ENCODE results near the gene MED1. TPM values are rescaled to one million over a fixed set of nuclear protein-coding genes. Genes with fewer than 3 reads are reported as not detected.
"Not testable (repeated sequence)": the region's sequence is repeated elsewhere in the genome, so short reads cannot be mapped to it uniquely, and the experiment has no call there.

Gene MED1
- polyA plus RNA-seq, 2 donors = 5.0 to 6.8 TPM

- H3K4me1 ChIP-seq (ENCODE audit: control insufficient read depth in 2 of 2, insufficient read depth in 2 of 2, low read length in 1 of 2) = no peaks in the 10 kb centered on the region
- no peak overlapping the region for H3K4me3 ChIP-seq (ENCODE audit: low read depth in 1 of 2, low read length in 2 of 2)
- WGBS, 2 donors = 90 to 94% methylated on average over 7 of the region's 7 CpGs
- peaks cover 7 to 10% of the 10 kb centered on the region in 2 donors for H3K36me3 ChIP-seq (ENCODE audit: control insufficient read depth in 2 of 2, insufficient read depth in 2 of 2, low read length in 1 of 2)
- H3K27ac ChIP-seq (ENCODE audit: low read depth in 2 of 2, low read length in 1 of 2) = no peak overlapping the region
- H3K27me3 ChIP-seq (ENCODE audit: control insufficient read depth in 1 of 2, insufficient read depth in 2 of 2, low read length in 2 of 2) = no peaks in the 10 kb centered on the region
- no peaks in the 10 kb centered on the region for H3K9me3 ChIP-seq (ENCODE audit: control insufficient read depth in 2 of 2, insufficient read depth in 1 of 2, low read depth in 1 of 2, low read length in 1 of 2)
These were observed 22.2 kb upstream of the MED1 start for GRCh38 chr17:39473310-39473709.

GRCh38 chr17:39468610-39469009 is 17.5 kb upstream of the MED1 start:
- H3K4me3 ChIP-seq (ENCODE audit: low read depth in 1 of 2, low read length in 2 of 2); H3K4me1 ChIP-seq (ENCODE audit: control insufficient read depth in 2 of 2, insufficient read depth in 2 of 2, low read length in 1 of 2); H3K9me3 ChIP-seq (ENCODE audit: control insufficient read depth in 2 of 2, insufficient read depth in 1 of 2, low read depth in 1 of 2, low read length in 1 of 2); H3K27ac ChIP-seq (ENCODE audit: low read depth in 2 of 2, low read length in 1 of 2); H3K36me3 ChIP-seq (ENCODE audit: control insufficient read depth in 2 of 2, insufficient read depth in 2 of 2, low read length in 1 of 2); H3K27me3 ChIP-seq (ENCODE audit: control insufficient read depth in 1 of 2, insufficient read depth in 2 of 2, low read length in 2 of 2): not testable (repeated sequence)
- WGBS, 2 donors = 97% methylated on average over 11 of the region's 11 CpGs

GRCh38 chr17:39464639-39465181 is 13.6 kb upstream of the MED1 start:
- peak overlapping the region in 1 of 2 donors; percentile 76 for H3K4me3 ChIP-seq (ENCODE audit: low read depth in 1 of 2, low read length in 2 of 2)
- H3K9me3 ChIP-seq (ENCODE audit: control insufficient read depth in 2 of 2, insufficient read depth in 1 of 2, low read depth in 1 of 2, low read length in 1 of 2); H3K27me3 ChIP-seq (ENCODE audit: control insufficient read depth in 1 of 2, insufficient read depth in 2 of 2, low read length in 2 of 2); H3K27ac ChIP-seq (ENCODE audit: low read depth in 2 of 2, low read length in 1 of 2); H3K4me1 ChIP-seq (ENCODE audit: control insufficient read depth in 2 of 2, insufficient read depth in 2 of 2, low read length in 1 of 2); H3K36me3 ChIP-seq (ENCODE audit: control insufficient read depth in 2 of 2, insufficient read depth in 2 of 2, low read length in 1 of 2): not testable (repeated sequence)
- 70 to 79% methylated on average over 11 of the region's 11 CpGs for WGBS, 2 donors

- Histone ChIP-seq H3K4me1 (ENCODE audit: control insufficient read depth in 2 of 2, insufficient read depth in 2 of 2, low read length in 1 of 2) (no peaks in the 10 kb centered on the region), H3K27ac (ENCODE audit: low read depth in 2 of 2, low read length in 1 of 2) (peak overlapping the region in 1 of 2 donors; percentile 100)
- WGBS, 2 donors = 1% methylated on average over 28 of the region's 28 CpGs
These were observed 11.7 kb upstream of the MED1 start for GRCh38 chr17:39462631-39463375.

GRCh38 chr17:39461926-39462569 is 11.0 kb upstream of the MED1 start:
- Histone ChIP-seq H3K27me3 (ENCODE audit: control insufficient read depth in 1 of 2, insufficient read depth in 2 of 2, low read length in 2 of 2) (no peaks in the 10 kb centered on the region), H3K4me1 (ENCODE audit: control insufficient read depth in 2 of 2, insufficient read depth in 2 of 2, low read length in 1 of 2) (no peaks in the 10 kb centered on the region), H3K36me3 (ENCODE audit: control insufficient read depth in 2 of 2, insufficient read depth in 2 of 2, low read length in 1 of 2) (no peaks in the 10 kb centered on the region), H3K4me3 (ENCODE audit: low read depth in 1 of 2, low read length in 2 of 2) (peak overlapping the region; percentile 75 to 76), H3K27ac (ENCODE audit: low read depth in 2 of 2, low read length in 1 of 2) (peak overlapping the region; percentile 98 to 100), H3K9me3 (ENCODE audit: control insufficient read depth in 2 of 2, insufficient read depth in 1 of 2, low read depth in 1 of 2, low read length in 1 of 2) (no peaks in the 10 kb centered on the region)
- 0 to 1% methylated on average over 34 of the region's 34 CpGs for WGBS, 2 donors

More at GRCh38 chr17:39462631-39463375, 11.7 kb upstream of the MED1 start:
- no peaks in the 10 kb centered on the region for H3K36me3 ChIP-seq (ENCODE audit: control insufficient read depth in 2 of 2, insufficient read depth in 2 of 2, low read length in 1 of 2)
- H3K4me3 ChIP-seq (ENCODE audit: low read depth in 1 of 2, low read length in 2 of 2) = peak overlapping the region; percentile 75 to 76
- no peaks in the 10 kb centered on the region for H3K27me3 ChIP-seq (ENCODE audit: control insufficient read depth in 1 of 2, insufficient read depth in 2 of 2, low read length in 2 of 2)
- H3K9me3 ChIP-seq (ENCODE audit: control insufficient read depth in 2 of 2, insufficient read depth in 1 of 2, low read depth in 1 of 2, low read length in 1 of 2) = no peaks in the 10 kb centered on the region

- no peaks in the 10 kb centered on the region for H3K27me3 ChIP-seq (ENCODE audit: control insufficient read depth in 1 of 2, insufficient read depth in 2 of 2, low read length in 2 of 2)
- H3K4me3 ChIP-seq (ENCODE audit: low read depth in 1 of 2, low read length in 2 of 2) = peak within 1 kb of the TSS; percentile 75 to 76
- no peaks in the 10 kb centered on the region for H3K9me3 ChIP-seq (ENCODE audit: control insufficient read depth in 2 of 2, insufficient read depth in 1 of 2, low read depth in 1 of 2, low read length in 1 of 2)
- peak within 1 kb of the TSS; percentile 98 to 100 for H3K27ac ChIP-seq (ENCODE audit: low read depth in 2 of 2, low read length in 1 of 2)
- 1% methylated on average over 44 to 51 of the region's 51 CpGs for WGBS, 2 donors
- no peaks in the 10 kb centered on the region for H3K4me1 ChIP-seq (ENCODE audit: control insufficient read depth in 2 of 2, insufficient read depth in 2 of 2, low read length in 1 of 2)
- no peaks in the 10 kb centered on the region for H3K36me3 ChIP-seq (ENCODE audit: control insufficient read depth in 2 of 2, insufficient read depth in 2 of 2, low read length in 1 of 2)
These were observed 10.3 kb upstream of the MED1 start, which contains the start of gene CDK12 for GRCh38 chr17:39461113-39461925. CDK12 (plus strand) TSS chr17:39461486; CDS start chr17:39462072, 586 bp downstream.

GRCh38 chr17:39455919-39456318 is 4.9 kb upstream of the MED1 start:
- Histone ChIP-seq H3K36me3 (ENCODE audit: control insufficient read depth in 2 of 2, insufficient read depth in 2 of 2, low read length in 1 of 2) (no peaks in the 10 kb centered on the region), H3K9me3 (ENCODE audit: control insufficient read depth in 2 of 2, insufficient read depth in 1 of 2, low read depth in 1 of 2, low read length in 1 of 2) (no peaks in the 10 kb centered on the region), H3K4me1 (ENCODE audit: control insufficient read depth in 2 of 2, insufficient read depth in 2 of 2, low read length in 1 of 2) (no peaks in the 10 kb centered on the region), H3K4me3 (ENCODE audit: low read depth in 1 of 2, low read length in 2 of 2) (no peak overlapping the region), H3K27ac (ENCODE audit: low read depth in 2 of 2, low read length in 1 of 2) (no peak overlapping the region), H3K27me3 (ENCODE audit: control insufficient read depth in 1 of 2, insufficient read depth in 2 of 2, low read length in 2 of 2) (no peaks in the 10 kb centered on the region)
- 84 to 87% methylated on average over 4 of the region's 4 CpGs for WGBS, 2 donors

GRCh38 chr17:39450051-39450450 is 1.0 kb downstream of the MED1 start:
- WGBS, 2 donors = 81 to 83% methylated on average over 13 of the region's 13 CpGs
- Histone ChIP-seq H3K4me3 (ENCODE audit: low read depth in 1 of 2, low read length in 2 of 2) (peak overlapping the region in 1 of 2 donors; percentile 100), H3K27me3 (ENCODE audit: control insufficient read depth in 1 of 2, insufficient read depth in 2 of 2, low read length in 2 of 2) (no peaks in the 10 kb centered on the region), H3K4me1 (ENCODE audit: control insufficient read depth in 2 of 2, insufficient read depth in 2 of 2, low read length in 1 of 2) (no peaks in the 10 kb centered on the region), H3K9me3 (ENCODE audit: control insufficient read depth in 2 of 2, insufficient read depth in 1 of 2, low read depth in 1 of 2, low read length in 1 of 2) (no peaks in the 10 kb centered on the region), H3K36me3 (ENCODE audit: control insufficient read depth in 2 of 2, insufficient read depth in 2 of 2, low read length in 1 of 2) (no peaks in the 10 kb centered on the region), H3K27ac (ENCODE audit: low read depth in 2 of 2, low read length in 1 of 2) (no peak overlapping the region)

GRCh38 chr17:39447561-39447960 is 3.5 kb downstream of the MED1 start:
- H3K9me3 ChIP-seq (ENCODE audit: control insufficient read depth in 2 of 2, insufficient read depth in 1 of 2, low read depth in 1 of 2, low read length in 1 of 2) = no peaks in the 10 kb centered on the region
- H3K27ac ChIP-seq (ENCODE audit: low read depth in 2 of 2, low read length in 1 of 2) = no peak overlapping the region
- 89% methylated on average over 5 of the region's 5 CpGs for WGBS, 2 donors
- H3K4me1 ChIP-seq (ENCODE audit: control insufficient read depth in 2 of 2, insufficient read depth in 2 of 2, low read length in 1 of 2) = no peaks in the 10 kb centered on the region
- no peaks in the 10 kb centered on the region for H3K27me3 ChIP-seq (ENCODE audit: control insufficient read depth in 1 of 2, insufficient read depth in 2 of 2, low read length in 2 of 2)
- H3K36me3 ChIP-seq (ENCODE audit: control insufficient read depth in 2 of 2, insufficient read depth in 2 of 2, low read length in 1 of 2) = peaks cover 3% of the 10 kb centered on the region in 2 donors
- no peak overlapping the region for H3K4me3 ChIP-seq (ENCODE audit: low read depth in 1 of 2, low read length in 2 of 2)

All from esophagus (tissue), 2 donors.